LNCAP (cell line): ENCODE measurements around the gene CDC42.

Experiments
- TF ChIP-seq, protein P1 (sequence below): fragments of 450-650 bp; IDR thresholded peaks from 2 replicates; pipeline ENCODE4 v1.5.1; 2017; ENCODE audit warnings: mild to moderate bottlenecking

The CDC42 gene

DNA sequence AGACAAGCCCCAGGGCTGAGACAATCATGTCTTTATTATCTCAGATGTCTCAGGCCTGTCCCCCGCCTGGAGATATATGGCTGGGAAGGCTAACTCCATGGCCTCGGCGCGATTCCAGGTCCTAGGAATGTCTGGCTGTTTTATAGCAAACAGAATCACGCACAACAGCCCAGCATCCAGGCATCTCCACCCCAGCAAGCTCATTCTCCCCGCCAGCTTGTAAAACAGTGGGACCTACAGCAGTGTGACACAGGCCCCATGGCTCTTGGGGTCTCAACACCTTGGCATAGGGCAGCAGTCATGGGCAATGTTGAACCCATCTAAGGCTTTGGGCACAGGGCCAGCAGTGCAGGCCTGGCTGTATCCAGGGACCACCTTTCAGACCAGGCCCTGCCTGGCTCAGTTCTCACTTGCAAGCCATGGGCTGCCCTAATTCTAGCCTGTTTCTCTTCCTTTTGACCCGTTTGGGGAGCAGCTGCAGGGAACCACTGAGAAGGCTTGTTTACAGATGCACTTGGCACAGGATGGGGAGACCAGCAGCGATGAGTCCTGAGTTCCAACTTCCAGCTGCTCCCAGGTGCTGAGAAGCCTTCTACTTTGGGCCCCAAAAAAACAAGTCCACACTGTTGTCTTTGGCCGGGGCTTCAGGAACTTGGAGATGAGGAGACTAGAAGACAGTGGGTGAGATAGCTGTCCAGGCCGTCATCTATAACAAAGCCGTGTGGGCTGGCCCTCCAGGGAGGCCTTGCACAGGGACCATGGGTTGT, 56.0 kb downstream of the CDC42 start:
- TF ChIP-seq, protein P1, sequence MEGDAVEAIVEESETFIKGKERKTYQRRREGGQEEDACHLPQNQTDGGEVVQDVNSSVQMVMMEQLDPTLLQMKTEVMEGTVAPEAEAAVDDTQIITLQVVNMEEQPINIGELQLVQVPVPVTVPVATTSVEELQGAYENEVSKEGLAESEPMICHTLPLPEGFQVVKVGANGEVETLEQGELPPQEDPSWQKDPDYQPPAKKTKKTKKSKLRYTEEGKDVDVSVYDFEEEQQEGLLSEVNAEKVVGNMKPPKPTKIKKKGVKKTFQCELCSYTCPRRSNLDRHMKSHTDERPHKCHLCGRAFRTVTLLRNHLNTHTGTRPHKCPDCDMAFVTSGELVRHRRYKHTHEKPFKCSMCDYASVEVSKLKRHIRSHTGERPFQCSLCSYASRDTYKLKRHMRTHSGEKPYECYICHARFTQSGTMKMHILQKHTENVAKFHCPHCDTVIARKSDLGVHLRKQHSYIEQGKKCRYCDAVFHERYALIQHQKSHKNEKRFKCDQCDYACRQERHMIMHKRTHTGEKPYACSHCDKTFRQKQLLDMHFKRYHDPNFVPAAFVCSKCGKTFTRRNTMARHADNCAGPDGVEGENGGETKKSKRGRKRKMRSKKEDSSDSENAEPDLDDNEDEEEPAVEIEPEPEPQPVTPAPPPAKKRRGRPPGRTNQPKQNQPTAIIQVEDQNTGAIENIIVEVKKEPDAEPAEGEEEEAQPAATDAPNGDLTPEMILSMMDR, result no peak

DNA sequence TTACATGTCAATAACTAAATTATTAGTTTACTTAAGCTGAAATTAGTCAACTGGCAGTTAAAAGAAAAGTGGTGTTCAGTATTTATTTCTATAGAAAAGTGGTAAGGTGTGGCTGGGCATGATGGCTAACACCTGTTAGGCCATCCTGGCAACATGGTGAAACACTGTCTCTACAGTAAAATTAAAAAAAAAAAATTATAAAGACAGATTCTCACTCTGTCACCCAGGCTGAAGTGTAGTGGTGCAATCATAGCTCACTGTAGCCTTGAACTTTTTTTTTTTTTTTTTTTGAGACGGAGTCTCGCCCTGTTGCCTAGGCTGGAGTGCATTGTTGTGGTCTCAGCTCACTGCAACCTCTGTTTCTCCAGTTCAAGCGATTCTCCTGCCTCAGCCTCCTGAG, 57.5 kb downstream of the CDC42 start:
- TF ChIP-seq, protein P1, result no peak

DNA sequence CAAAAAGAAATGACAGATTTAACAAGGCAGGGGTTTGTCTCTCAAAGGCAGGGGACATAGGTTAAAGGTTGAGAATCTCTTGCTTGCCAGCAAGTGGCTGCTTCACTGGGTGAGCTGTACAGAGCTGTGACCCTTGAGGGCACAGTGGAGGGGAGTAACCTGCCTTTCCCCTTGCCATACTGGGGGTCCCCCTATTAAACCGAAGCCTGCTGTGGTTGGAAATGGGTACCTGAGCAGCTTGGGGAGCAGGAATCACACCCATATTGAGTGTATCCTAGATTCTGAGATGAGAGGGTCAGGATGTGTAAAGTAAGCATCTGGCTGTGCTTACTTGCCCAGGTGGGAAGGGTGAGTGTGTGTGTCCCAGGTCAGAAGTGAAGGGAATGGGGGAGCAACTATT, 58.6 kb downstream of the CDC42 start:
- TF ChIP-seq, protein P1, result no peak

DNA sequence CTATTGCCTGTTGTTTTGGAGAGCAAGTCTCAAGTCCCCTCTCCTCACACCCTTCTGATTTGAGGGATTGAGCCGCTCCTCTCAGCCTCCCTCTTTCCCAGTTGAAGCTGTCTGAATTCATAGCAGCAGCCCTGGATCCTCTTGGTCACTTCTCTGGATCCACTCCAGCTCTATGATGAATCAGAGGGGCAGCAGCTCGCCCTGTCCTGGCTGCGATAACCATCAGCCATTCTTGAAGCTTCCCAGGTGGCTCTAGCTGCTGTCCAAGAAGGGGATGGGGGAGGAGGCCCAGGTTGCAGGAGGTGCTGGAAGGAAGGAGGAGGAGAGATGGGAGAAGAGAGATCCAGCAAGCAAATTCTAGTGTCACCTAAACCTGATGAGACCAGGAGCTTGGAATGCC, 59.1 kb downstream of the CDC42 start:
- TF ChIP-seq, protein P1, result no peak

DNA sequence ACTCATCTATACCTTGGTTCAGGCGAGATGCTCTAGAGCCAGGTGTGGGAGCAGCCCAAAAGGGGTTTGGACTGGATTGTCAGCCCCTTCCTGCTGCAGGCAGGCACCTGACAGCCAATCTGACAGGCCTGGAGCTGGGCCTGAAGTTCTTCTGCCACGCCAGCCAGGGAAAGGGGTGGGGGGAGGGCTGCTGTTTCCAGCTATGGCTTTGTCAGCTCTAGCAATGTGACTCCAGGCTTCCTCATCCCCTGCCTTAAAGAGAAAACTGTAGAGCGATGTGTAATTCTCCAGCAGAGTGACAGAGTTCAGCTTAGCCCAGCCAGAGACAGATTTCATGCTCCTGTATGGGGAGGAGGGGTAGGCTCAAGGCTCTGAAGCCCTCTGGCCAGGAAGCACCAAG, 60.0 kb downstream of the CDC42 start:
- TF ChIP-seq, protein P1, result no peak

DNA sequence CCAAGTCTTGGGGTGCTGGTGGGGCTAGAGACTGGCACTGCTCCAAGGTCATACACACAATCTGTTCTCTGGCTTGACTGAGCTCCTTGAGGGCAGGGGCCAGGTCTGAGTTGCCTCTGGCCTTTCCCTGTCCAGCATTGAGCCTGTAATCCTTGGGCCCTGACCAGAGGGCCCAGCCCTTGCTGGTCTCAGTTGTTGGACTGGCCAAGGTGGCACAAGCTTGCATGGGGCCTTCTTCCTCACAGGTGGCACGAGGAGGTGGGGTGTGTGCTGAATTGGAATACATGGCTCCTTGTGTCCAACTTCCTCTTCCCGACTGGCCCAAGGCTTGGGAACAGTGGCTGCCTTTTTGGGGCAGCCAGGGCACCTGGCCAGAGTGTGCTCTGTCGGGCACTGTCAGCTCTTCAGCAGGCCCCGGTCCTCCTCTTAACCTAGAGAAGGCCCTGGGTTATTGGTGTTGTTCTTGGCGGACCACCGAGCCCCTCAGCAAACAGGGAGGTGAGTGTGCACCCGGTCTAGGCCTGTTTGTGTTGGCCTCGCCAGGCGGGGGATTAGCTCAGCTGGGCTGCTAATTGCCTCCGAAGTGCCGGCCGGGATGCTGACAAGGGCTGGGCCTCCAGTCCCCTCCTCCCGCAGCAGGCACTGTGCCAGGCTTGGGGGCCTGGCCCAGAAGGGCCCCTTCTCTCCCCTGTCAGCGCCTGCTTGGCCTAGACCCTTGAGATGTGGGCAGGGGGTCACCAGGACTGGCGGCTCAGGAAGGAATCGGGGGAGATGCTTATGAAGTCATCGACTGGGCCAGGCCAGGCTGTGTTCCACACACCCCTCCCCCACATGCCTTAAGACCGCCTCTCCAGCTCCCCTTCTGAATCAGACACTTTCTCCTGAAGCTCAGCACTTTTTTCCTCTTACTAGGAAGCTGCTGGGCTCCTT, 61.8 kb downstream of the CDC42 start:
- TF ChIP-seq, protein P1, result no peak

DNA sequence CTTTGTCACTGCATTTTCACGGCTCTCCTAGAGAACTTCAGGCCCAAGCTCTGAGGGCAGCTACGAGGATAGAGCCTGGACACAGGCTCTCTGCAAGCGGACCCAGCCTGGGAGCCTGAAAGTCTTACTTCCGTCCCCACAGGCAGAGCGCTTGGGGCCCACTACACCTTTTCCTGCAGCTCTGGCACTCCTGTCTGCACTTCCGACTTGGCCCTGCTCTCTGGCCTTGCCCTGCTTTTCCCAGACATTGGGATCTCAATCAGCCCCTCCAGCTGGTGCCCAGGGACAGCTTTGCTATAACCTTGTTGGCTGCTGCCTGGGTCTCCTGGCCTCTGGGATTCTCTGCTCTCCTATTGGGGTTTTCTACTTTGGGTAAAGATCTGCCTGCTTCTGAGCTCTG, 62.8 kb downstream of the CDC42 start:
- TF ChIP-seq, protein P1, result no peak
